Uterus (tissue), 2 donors: ENCODE results near the gene LEPR.

Source experiments
- POLR2A ChIP-seq, 2 donors: fragments of 450-650 bp; IDR thresholded peaks; one replicate each; pipeline ENCODE4 v1.6.1; 2016; ENCODE audit warnings: antibody characterized with exemption in 2 of 2, mild to moderate bottlenecking in 1 of 2, moderate library complexity in 1 of 2
- TF ChIP-seq, protein P1 (sequence below), 4 experiments: fragments of 200-600 bp in 2 of 4; fragments of 450-650 bp in 2 of 4; sonication (generic) in 2 of 4; IDR thresholded peaks; one replicate each; pipeline ENCODE4 v1.5.1; 2016 to 2019; ENCODE audit warnings: antibody characterized with exemption in 4 of 4, mild to moderate bottlenecking in 2 of 4, moderate library complexity in 1 of 4

DNA sequence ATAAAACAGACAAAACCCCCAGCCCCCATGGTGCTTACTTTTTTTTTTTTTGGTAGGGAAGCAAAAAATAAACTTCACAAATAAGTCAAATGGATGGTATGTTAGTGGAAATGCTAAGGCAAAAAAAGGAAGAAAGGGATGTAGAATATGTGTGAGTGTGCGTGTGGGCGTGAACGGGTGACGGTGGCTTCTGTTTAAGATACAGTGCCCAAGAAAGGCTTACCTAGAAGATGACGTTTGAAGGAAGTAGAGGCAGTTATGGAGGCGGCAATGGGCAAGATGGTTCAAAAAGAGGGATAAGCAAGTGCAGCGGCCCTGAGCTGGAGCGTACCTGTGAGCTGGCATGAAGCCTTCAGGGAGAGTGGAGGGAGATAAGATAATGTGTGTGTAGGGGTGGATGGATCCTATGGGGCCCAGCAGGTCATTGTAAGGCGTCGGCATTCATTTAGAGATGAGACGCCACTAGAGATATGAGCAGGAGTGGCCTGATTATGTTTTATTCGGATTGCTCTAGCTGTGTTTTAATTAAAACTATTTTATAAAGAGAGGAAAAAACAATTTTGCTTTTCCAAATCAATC, 19.9 kb downstream of the LEPR start:
- TF ChIP-seq, protein P1, sequence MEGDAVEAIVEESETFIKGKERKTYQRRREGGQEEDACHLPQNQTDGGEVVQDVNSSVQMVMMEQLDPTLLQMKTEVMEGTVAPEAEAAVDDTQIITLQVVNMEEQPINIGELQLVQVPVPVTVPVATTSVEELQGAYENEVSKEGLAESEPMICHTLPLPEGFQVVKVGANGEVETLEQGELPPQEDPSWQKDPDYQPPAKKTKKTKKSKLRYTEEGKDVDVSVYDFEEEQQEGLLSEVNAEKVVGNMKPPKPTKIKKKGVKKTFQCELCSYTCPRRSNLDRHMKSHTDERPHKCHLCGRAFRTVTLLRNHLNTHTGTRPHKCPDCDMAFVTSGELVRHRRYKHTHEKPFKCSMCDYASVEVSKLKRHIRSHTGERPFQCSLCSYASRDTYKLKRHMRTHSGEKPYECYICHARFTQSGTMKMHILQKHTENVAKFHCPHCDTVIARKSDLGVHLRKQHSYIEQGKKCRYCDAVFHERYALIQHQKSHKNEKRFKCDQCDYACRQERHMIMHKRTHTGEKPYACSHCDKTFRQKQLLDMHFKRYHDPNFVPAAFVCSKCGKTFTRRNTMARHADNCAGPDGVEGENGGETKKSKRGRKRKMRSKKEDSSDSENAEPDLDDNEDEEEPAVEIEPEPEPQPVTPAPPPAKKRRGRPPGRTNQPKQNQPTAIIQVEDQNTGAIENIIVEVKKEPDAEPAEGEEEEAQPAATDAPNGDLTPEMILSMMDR (IDR thresholded peaks at IDR 0.05): no peak
- TF ChIP-seq POLR2A (IDR thresholded peaks at IDR 0.05): no peak
